GM18502 (cell line): ENCODE measurements around the gene ISX.
"Not testable (repeated sequence)": the region's sequence is repeated elsewhere in the genome, so short reads cannot be mapped to it uniquely, and the experiment has no call there.

ENCODE experiments used
- ATAC-seq: cut with Tn5 transposase; IDR thresholded peaks from one replicate; pipeline ENCODE4 v1.9.1; 2021; ENCODE audit warnings: mild to moderate bottlenecking; ENCODE audit not compliant: unreplicated experiment, poor library complexity

Gene ISX

DNA sequence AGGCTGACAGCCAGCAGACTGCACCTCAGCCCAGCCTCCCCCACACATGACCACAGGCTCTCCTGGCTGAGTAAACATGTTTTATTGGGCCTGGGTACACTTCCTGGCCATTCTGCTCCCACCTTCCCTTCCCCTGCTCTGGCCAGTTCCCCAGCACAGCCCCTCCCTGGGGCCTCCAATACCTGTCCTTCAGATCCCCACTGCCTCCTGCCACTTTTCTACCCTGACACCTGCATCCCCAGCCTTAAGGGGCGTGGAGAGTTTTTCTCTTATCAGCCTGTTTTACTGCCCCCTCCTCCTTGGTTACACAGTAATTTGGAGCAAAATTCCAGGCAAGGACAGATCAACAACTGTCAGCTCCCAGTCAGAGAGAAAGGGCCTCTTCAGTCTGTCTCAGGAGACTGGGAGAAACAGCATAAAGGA is at the start of gene ISX:
ISX (plus strand) TSS at position 363 of the 423 bp plus-strand sequence. CDS start 930 bp downstream, outside the sequence.
- ATAC-seq: no peak

DNA sequence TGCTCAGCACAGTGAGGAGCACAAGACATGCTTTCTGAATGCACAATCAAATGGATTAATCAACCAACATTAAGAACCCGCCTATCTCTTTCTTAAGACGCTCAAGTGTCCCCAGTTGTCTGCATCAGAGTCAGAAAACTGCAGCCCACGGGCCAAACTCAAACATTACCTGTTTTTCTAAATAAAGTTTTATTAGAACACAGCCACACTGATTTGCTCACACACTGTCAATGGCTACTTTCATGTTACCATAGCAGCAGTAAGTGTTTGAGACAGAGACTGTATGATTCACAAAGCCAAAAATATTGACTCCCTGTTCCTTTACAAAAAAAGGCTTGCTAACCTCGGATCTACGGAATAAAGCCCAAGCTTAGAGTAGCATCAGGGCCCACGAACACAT is 49.0 kb upstream of the ISX start:
- ATAC-seq: no peak

DNA sequence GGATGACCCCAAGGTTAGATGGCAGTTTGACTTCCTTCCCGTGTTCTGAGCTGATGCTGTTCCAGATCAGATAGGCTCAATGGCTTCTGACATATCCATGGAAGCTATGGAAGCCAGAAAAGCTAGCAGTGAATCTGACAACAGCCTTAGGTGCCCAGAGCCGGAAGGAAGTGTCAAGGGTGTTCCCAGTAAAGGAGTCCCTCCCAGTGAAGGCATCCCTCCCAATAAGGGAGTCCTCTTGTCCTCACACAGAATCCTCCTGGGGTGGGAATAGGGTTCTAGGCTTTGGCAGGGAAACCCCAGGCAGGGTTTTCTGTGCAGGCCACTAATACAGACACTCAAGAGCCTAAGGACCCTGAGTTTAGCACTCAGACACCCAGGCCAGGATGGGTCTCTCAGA is 47.0 kb upstream of the ISX start:
- ATAC-seq: no peak

DNA sequence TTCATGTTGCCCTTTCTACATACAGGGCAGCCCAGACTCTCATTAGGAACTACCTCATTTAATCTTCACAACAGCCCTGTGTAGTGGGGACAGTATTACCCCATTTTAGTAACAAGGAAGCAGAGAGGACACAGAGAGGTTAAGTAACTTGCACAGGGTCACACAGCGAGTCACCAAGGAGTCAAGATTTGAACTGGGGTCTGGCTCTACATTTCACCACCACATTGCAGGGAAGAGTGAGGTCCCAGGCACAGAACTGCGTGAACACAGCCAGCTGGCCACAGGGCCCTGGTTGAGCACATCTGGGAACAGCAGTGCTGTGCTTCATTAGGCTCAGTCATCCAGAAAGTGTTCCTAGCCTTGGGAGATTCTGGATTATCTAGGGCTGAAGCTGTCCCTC is 45.4 kb upstream of the ISX start:
- ATAC-seq: no peak

DNA sequence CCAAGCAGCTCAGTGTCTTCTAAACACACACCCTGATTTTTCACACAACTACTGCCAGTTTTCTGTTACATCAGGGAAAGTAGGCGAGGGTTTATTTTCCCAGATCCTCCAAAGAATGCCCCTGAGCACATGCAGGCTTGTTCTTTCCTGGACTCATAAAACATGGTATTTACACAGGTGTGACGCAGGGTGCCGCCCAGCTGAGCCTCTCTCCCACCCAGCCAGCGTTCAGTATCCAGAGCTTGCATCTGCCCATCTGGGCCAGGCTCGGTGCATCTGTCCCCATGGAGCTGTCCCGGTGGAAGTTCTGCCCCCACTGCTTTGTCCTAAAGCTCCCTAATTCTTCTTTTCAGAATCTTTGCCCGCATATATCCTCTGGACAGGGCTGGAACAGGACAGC is 44.8 kb upstream of the ISX start:
- ATAC-seq: no peak

DNA sequence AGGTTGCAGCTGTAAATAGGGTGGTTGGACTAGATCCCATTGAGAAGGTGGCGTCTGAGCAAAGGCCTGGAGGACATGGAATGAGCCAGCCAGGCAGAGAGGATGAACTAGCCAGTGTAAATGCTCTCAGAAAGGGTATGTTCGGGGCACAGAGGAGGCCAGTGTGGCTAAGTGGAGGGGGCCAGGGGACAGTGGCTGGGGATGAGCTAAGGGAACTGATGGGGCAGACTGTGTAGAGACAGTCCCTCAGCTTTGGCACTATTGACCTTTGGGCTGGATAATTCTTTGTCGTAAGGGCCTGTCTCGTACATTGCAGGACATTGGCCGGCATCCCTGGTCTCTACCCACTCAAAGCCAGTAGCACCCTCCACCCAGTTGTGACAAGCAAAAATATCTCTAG is 43.7 kb upstream of the ISX start:
- no peak for ATAC-seq

DNA sequence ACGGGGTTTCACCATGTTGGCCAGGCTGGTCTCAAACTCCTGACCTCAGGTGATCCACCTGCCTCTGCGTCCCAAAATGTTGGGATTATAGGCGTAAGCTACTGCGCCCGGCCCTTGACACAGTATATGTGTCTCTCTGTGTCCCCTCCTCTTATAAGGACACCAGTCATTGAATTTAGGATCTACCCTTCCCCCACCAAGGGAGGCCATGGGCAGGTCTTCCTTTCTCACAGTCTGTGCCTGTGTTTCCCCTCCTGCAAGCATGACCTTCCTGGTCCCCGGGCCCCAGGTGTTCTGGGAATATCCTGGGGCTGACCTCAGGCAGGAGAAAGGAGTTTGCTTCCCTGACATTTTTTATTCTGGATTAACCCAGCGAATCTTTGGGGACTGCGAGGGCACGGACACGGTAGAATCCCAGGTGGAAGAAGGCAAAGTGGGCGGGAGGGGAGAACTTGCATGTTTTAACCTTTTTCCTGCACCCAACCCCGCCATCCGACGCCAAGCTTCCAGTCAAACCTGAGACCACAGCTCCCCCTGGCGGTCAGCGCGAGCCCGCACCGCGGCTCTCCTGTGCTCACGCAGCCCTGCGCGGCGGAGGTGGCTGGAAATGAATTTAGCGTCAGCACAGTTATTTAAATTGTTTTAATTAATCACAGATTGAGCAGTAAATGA is 42.1 kb upstream of the ISX start:
- ATAC-seq: no peak

DNA sequence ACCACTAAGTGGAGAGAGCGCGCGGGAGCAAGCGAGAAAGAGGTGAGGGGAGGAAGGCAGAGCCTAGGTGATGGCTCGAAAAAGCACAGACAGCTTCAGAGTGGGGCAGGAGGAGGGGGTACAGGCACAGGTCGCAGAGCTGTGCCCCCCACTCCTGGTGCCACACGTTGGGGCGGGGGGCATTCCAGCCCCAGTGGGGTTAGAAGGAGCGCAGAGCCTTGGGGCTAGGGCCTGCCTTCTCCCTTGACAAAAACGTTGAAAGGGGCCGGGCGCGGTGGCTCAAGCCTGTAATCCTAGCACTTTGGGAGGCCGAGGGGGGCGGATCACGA is 41.6 kb upstream of the ISX start:
- ATAC-seq: no peak

DNA sequence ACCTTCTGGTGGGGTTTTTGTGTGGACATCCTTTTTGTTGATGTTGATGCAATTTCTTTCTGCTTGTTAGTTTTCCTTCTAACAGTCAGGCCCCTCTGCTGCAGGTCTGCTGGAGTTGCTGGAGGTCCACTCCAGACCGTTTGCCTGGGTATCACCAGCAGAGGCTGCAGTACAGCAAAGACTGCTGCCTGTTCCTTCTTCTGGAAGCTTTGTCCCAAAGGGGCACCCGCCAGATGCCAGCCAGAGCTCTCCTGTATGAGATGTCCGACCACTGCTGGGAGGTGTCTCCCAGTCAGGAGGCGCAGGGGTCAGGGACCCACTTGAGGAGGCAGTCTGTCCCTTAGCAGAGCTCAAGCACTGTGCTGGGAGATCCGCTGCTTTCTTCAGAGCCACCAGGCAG is 35.8 kb upstream of the ISX start:
- ATAC-seq: not testable (repeated sequence)

DNA sequence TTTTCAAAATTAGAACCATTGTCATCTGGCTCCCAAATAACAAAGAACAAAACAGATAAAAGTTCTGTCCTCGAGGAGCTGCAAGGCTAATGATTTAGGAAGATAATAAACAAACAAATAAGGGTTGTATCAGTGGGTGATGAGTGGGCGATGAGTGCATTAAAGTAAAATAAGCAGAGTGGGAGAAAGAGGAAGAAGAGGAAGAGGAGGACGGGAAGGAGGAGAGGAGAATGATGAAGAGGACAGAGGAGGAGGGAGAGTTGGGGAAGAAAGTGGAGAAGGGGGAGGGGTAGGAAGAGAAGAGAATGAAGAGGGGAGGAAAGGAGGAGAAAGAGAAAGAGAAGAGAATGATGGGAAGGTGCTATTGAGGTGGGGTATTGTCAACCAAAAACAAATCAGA is 33.4 kb upstream of the ISX start:
- no peak for ATAC-seq

DNA sequence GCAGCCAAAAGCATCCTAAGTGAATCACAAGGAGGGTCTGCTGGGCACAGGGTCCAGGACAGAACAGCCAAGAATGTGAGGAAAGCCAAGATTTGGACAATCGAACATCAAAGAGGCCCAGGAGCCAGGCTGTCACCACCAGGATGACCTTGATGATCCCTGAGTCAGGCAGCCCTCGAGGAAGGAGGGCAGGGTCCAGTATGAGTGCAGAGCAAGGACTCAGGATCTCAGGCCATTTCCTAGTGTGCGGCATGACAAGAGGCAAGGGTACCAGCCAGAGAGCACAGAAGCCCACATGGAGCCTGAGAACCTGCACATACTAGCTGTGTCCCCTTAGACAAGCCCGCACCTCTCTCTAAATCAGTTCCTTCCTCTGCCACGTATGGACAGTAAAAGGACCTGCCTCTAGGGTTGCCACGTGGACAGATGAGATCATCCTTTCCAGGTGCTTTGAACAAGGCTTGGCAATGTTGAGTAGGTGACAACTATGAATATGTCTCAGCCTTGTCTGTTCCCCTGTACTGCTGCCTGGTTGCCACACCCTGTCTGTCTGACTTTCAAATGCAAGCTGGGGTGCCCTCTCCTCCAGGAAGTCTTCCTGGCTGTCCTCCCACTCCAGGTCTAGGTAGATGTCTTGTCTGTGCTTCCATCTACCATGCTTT is 32.2 kb upstream of the ISX start:
- ATAC-seq: no peak

DNA sequence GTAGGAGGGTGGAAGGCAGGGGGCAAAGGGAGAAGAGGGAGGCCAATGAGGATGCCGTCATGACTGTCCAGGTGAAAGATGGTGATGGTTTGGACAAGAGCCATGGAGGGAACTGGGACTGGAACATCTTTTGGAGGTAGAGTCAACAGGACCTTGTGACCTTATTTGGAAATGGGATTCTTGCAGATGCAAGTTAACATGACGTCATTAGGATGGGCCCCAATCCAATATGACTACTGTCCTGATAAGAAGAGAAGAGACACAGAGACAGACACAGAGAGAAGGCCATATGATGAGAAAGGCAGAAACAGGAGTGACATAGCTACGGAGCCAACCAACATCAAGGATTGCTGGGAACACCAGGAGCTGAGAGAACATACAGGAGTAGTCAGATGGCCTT is 31.0 kb upstream of the ISX start:
- ATAC-seq: no peak

DNA sequence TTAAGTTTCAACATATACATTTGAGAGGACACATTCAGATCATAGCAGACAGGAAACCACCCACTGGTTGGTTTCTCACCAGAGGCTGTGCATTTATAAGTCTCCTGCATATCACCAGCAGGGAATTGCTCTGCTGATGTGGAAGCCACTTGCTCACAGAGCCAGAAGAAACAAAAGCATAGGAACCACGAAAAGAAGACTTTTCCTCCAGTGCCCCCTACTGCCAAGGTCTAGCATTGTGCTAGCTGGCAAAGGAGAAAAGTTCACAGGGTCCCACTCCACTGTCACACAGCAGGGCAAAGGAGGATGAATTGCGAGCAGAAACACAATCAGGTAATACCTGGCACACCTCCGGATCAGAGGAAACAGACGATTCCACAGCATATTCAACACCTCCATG is 28.9 kb upstream of the ISX start:
- ATAC-seq: no peak

DNA sequence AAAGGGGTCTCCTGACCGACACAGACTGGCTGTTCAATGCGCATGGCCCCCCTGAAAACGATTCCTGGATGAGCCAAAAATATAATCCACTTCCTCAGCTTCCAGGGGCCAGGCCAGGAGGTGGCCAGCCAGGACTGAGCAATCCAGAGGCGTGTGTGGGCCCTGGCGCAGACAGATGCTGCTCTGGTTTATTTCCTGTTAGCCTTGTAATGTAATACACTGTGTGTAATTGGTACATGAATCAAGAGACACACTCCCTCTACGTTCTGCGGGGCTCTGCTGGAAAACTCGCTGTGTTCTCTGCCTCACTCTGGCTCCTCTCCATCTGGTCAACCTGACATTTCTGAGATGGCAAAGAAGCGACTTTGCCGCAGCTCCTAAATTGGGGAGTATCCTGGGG is 26.3 kb upstream of the ISX start:
- ATAC-seq: no peak

DNA sequence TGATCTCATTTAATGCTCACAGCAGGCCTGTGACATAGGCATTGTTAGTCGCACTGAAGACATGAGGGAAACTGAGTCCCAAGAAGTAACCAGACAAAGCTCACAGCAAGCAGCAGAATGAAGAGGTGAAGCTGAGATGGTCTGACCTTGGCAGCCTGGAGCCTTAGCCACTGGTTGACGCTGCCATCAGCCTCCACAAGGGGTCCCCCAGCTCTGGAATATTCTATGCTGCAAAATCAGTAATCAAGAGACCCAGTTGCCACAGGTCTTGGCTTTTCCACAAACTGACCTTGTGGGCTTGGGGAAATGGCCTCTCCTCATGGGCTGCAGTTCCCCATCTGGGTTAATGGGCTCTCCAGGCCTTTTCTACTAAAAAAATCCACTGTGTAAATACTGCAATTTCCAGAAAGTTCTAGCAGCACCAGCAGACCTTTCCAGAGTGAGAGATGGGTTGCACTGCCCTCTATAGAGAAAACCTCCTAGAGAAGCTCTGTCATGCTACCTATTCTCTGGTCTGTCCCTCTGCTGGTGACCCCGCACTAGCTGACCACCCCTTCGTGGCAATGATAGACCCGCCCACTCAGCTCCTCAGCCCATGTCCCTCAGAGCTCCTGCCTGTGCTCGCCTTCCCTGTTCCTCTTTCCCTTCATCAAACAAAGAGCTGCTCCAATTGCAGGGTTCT is 22.6 kb upstream of the ISX start:
- ATAC-seq: no peak

DNA sequence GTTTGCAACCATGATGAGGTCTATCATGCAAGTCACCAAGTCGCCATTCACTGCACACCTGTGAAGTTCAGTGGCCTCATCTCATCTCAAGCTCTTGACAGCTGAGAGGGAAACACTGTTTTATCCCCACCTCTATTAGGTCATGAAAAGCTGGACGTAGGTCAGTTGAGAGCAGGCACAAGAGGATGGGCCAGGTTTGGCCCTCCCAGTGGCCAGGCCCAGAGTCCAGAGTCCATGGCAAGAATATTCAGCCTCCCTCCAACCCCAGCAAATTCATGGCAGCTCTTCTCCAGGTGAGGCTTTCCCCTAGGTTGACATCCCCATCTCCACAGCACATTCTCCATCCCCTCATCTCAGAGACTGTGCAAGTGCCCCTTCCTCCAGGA is 22.0 kb upstream of the ISX start:
- ATAC-seq: no peak

DNA sequence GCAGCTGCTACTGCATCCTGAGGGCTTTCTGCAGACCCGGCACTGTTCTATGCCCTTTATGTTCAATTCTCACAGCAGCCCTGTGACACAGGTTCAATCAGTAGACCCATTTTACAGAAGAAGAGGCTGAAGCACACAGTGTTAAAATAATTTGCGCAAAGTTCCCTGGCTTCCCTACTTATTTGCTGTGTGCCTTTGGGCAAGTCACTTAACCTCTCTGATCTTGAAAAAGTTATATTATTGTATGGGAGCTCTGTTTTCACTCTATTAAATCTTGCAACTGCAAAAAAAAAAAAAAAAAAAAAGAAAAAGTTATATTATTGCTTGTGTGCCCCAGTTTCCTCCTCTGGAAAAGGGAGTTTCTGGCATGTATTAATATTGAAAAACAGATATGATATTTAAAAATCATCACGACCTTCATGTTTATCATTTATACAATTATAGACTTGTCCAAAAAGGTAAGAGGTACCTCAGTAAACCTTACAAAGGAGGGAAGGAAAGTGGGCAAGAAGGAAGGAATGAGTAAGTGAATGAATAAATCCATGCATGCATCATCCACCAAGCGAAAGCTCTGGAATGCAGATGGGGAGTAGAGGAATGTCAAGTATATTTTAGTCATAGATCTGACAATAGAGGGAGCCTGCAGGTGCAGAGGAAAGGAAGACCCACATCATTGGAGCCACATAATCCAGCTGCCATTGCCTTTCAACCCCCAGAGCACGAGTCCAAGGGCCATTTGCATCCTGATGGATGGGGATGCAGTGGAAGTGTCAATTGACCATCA is 21.2 kb upstream of the ISX start:
- ATAC-seq: no peak

DNA sequence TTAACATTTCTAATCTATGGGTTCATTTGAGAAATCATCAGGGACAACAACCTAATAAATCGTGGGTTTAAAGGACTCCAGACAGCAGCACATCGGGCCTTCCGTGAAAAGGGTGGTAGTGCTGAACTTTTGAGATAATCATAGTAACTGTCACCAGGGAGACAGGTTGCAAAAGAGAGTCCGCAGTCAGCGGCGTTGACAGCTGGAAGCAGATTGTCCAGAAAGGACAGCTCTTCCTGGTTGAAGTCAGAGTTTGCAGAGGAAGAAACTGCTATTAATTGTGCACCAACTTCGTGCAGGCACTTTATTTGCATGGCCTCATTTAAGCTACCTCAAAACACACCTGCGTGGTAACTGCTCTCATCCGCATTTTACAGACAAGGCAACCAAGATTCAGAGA is 20.5 kb upstream of the ISX start:
- ATAC-seq: no peak

DNA sequence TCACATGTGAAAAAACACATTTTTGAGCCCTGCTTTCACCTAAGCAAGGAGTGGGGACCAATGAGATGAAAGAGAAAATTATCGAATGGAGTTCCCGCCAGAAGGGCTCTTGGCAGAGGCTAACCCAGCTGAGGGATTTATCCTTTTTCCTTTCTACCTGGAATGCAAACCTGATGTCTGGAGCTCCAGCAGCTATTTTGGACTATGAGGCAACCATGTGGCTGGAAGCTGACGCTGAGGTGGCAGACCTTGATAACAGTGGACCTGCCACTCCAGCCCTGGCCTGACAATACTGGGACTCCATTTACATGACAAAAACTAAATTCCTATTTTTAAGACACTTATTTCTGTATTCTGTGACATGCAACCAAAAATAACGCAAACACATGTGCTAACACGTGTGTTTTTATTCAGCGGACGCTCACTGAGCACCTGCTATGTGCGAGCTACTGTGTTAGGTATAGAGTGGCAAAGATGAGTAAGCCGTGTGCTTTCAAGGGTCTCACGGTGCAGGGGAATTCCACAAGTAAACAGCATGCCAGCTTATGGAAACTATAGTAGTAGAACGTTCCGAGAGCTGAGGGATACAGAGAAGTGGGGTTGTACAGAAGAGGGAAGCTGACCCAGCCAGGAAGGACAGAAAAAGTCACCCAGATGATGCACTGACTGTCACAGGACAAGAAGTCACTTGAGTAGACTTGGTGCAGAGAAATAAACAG is 19.1 kb upstream of the ISX start:
- no peak for ATAC-seq

DNA sequence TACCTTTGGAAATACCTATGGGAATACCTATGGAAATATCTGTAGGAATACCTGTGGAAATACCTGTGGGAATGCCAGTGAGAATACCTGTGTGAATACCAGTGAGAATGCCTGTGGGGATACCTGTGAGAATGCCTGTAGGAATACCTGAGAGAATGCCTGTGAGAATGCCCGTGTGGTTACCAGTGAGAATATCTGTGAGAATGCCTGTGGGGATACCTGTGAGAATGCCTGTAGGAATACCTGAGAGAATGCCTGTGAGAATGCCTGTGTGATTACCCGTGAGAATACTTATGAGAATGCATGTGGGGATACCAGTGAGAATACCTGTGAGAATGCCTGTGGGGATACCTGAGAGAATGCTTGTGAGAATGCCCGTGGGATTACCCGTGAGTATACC is 15.9 kb upstream of the ISX start:
- not testable (repeated sequence) for ATAC-seq
